Pancreas (tissue), 10 donors: ENCODE results near the gene PF4V1. TPM values are rescaled to one million over a fixed set of nuclear protein-coding genes. Genes with fewer than 3 reads are reported as not detected.

Experiments used
- ATAC-seq, 4 donors: fragments of 200-7000 bp; cut with Tn5 transposase; one replicate each; pipeline versions ENCODE4 v1.8.0 to v1.9.1; 2020; ENCODE audit warnings: mild to moderate bottlenecking in 4 of 4, moderate library complexity in 4 of 4
- DNase-seq, 6 donors: peaks; one replicate each; pipeline ENCODE4 v3.0.0-alpha.2; 2020
- FAIRE-seq: peaks from 2 replicates; lab custom pipeline; 2012; peaks lifted over from hg19 to GRCh38; lab: Jason Lieb, UNC
- H3K27ac ChIP-seq, 4 donors: fragments of 200-600 bp; sonication (generic); 1 replicate in 3 of 4; 2 replicates in 1 of 4; pipeline versions ENCODE4 v1.5.0 to v1.8.0; 2020
- H3K27me3 ChIP-seq, 4 donors: fragments of 200-600 bp; one replicate each; pipeline ENCODE4 v1.8.0; 2021
- H3K36me3 ChIP-seq, 3 donors: fragments of 200-600 bp; sonication (generic) in 1 of 3; one replicate each; pipeline versions ENCODE4 v1.5.0 to v1.8.0; 2020 to 2021
- H3K4me1 ChIP-seq, 3 donors: fragments of 200-600 bp; one replicate each; pipeline ENCODE4 v1.8.0; 2021
- H3K4me3 ChIP-seq, 4 donors: fragments of 200-600 bp; sonication (generic) in 2 of 4; one replicate each; pipeline versions ENCODE4 v1.5.0 to v1.8.0; 2020 to 2021
- H3K9me3 ChIP-seq, 4 donors: fragments of 200-600 bp; one replicate each; pipeline ENCODE4 v1.8.0; 2021
- CTCF ChIP-seq, 4 donors: fragments of 200-600 bp; sonication (generic) in 3 of 4; IDR thresholded peaks; one replicate each; pipeline versions ENCODE4 v1.5.0 to v1.8.0; 2021; ENCODE audit warnings: antibody characterized with exemption in 4 of 4
- WGBS, 2 donors: extraction: QIAGEN DNeasy Blood & Tissue Kit; methylation state at CpG; one replicate each; pipeline ENCODE4 v1.1.7; 2013; 5-methylcytosine and 5-hydroxymethylcytosine counted together
- intact Hi-C, 3 donors: fragments of 100-400 bp; cut with DNase I; formaldehyde crosslinking; loops; one replicate each; pipeline versions ENCODE4 v1.11.1 to v1.14.2; 2022
- polyA plus RNA-seq, 2 donors: library from polyadenylated mRNA; stranded (reverse); fragments of 200-250 nt; gene quantifications; one replicate each; pipeline ENCODE4 v1.2.3, GENCODE V29; 2013
- total RNA-seq, 6 donors: library from RNA; stranded (reverse); fragmentation: NEBNext Ultra II Directional in 4 of 6; extraction: Animal tissue kit (Norgen Biotek cat#: 25700) in 4 of 6; gene quantifications; one replicate each; pipeline versions ENCODE4 v1.2.1 to v1.2.4, GENCODE V29; 2021 to 2023
- donor health status: healthy with polysubstance abuse.
- donor health status: DM: no; HTN: no; CAD: no; lungs with moderate emphysema.
- donor health status: DM: no; HTN: no; CAD: no.
- donor health status: control.
- donor health status: control.
- donor health status: Bipolar disorder and iron deficiency.
- donor health status: DM: yes; HTN: yes; CAD: no.
- donor health status: DM: no; HTN: no; CAD: no.
- donor health status: DM: no; HTN: no; CAD: no.
- donor health status: DM: yes; HTN: yes; CAD: no.

Gene PF4V1
- total and polyA plus RNA-seq, 8 donors, result 0.53 TPM; not detected in 7

DNA sequence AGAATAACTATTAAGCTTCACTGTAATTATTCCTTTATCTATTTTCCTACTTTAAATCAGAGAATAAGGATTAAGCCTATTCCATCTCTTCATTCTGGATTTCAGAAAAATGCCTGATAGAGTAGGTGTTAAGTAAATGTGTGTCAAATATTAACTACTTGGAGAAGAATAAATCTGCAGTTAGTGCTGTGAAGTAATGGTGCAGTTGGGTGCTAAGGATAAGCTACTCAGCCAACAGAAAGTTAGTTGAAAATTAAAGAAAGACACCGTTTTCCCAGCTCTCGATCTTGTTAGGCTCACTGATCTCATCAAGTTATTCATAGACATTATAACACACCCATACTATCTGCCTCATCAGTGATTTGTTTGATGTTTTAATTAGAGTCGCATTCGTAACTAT, 7.1 kb downstream of the PF4V1 start:
- 31 to 32% methylated on average over 4 of the region's 4 CpGs for WGBS, 2 donors
- Histone ChIP-seq H3K4me3 (no peak overlapping the region), H3K9me3 (no peaks in the 10 kb centered on the region), H3K36me3 (no peaks in the 10 kb centered on the region), H3K27ac (no peak overlapping the region), H3K4me1 (peaks cover 0 to 7% (median 0%) of the 10 kb centered on the region in 3 donors), H3K27me3 (peaks cover 0 to 3% (median 0%) of the 10 kb centered on the region in 4 donors)
- intact Hi-C loops, result loop anchor here in 2 of 3 donors (10.0 kb wide), 1 partner anchor 195 kb away; no protein-coding TSS in a partner anchor
- ATAC-seq (no peak), DNase-seq (no peak), FAIRE-seq (no peak)
- TF ChIP-seq CTCF (IDR thresholded peaks at IDR 0.05), result no peak

DNA sequence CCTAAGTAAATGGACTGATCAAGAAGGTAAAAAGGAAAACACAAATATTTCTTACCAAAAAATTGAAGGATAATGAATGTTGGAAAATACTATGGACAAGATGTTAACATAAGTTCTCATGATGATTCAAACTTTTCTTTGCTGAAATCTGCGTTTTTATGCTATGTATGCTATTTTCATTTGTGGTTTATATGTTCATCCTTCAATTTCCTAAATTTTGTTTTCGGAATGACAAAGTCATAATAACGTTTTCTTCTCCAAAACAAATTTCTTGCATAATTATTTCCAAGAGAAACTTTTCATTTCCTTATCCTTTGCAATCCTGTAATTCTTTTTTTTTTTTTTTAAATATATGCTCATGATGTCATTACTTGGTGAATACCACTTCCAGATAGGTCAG, 7.8 kb downstream of the PF4V1 start:
- Histone ChIP-seq H3K9me3 (no peaks in the 10 kb centered on the region), H3K27ac (no peak overlapping the region), H3K36me3 (no peaks in the 10 kb centered on the region), H3K27me3 (peaks cover 0 to 3% (median 0%) of the 10 kb centered on the region in 4 donors), H3K4me1 (peaks cover 0 to 7% (median 0%) of the 10 kb centered on the region in 3 donors), H3K4me3 (no peak overlapping the region)
- FAIRE-seq (peak; percentile 41), DNase-seq (no peak), ATAC-seq (no peak)
- WGBS, 2 donors, result 64 to 72% methylated on average over 3 of the region's 3 CpGs
- intact Hi-C loops, result loop anchor here in 2 of 3 donors (10.0 kb wide), 1 partner anchor 196 kb away; no protein-coding TSS in a partner anchor
- no peak for TF ChIP-seq CTCF (IDR thresholded peaks at IDR 0.05)

- H3K4me3 ChIP-seq, result no peak overlapping the region
- peaks cover 0 to 7% (median 0%) of the 10 kb centered on the region in 3 donors for H3K4me1 ChIP-seq
- DNase-seq, result no peak
- ATAC-seq, result no peak
- intact Hi-C loops, result loop anchor here in 2 of 3 donors (10.0 kb wide), 1 partner anchor 198 kb away; no protein-coding TSS in a partner anchor
- FAIRE-seq, result no peak
- no peaks in the 10 kb centered on the region for H3K36me3 ChIP-seq
- peaks cover 0 to 3% (median 0%) of the 10 kb centered on the region in 4 donors for H3K27me3 ChIP-seq
- 88 to 91% methylated on average over 1 of the region's 1 CpG for WGBS, 2 donors
- no peak for TF ChIP-seq CTCF (IDR thresholded peaks at IDR 0.05)
- no peaks in the 10 kb centered on the region for H3K9me3 ChIP-seq
- H3K27ac ChIP-seq, result no peak overlapping the region
These were observed 9.2 kb downstream of the PF4V1 start for GRCh38 chr4:73862322-73862721.

- Histone ChIP-seq H3K27ac (no peak overlapping the region), H3K27me3 (no peaks in the 10 kb centered on the region), H3K36me3 (no peaks in the 10 kb centered on the region), H3K4me1 (peaks cover 0 to 7% (median 0%) of the 10 kb centered on the region in 3 donors), H3K9me3 (no peaks in the 10 kb centered on the region), H3K4me3 (no peak overlapping the region)
- WGBS, 2 donors, result 27 to 35% methylated on average over 2 of the region's 2 CpGs
- peak in 3 of 4 donors; percentile 39 to 41 (median 40) for TF ChIP-seq CTCF (IDR thresholded peaks at IDR 0.05)
- ATAC-seq, result peak in 2 of 4 donors; percentile 45 to 65
- intact Hi-C loops, result loop anchor here in 2 of 3 donors (10.0 kb wide), 1 partner anchor 200 kb away; no protein-coding TSS in a partner anchor
- no peak for FAIRE-seq
- peak in 1 of 6 donors; percentile 28 for DNase-seq
These were observed 11.3 kb downstream of the PF4V1 start for GRCh38 chr4:73864365-73864764.

DNA sequence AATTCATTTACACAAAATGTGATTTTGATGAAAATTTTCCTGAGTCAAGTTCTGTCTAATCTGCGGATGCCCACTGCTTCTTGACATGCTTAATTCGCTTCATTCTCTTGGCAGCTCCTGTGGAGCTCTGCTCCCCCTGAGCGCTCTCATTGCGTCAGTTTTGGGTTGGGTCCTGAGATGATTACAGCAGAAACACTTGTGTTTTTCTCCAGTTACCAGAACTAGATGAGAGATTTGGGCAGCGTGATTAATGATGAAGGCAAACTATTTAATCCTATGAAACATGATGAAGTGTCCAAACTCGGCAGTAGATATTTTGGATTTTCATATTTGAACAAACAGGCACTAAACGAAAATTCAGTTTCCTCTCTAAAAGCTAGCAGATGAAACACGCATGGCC, 11.9 kb downstream of the PF4V1 start:
- DNase-seq, result no peak
- no peak for FAIRE-seq
- H3K9me3 ChIP-seq, result no peaks in the 10 kb centered on the region
- 51 to 53% methylated on average over 8 of the region's 8 CpGs for WGBS, 2 donors
- H3K4me1 ChIP-seq, result peaks cover 0 to 1% (median 0%) of the 10 kb centered on the region in 3 donors
- intact Hi-C loops, result loop anchor here in 2 of 3 donors (10.0 kb wide), 1 partner anchor 200 kb away; no protein-coding TSS in a partner anchor
- no peaks in the 10 kb centered on the region for H3K27me3 ChIP-seq
- no peak for ATAC-seq
- no peak overlapping the region for H3K27ac ChIP-seq
- no peak for TF ChIP-seq CTCF (IDR thresholded peaks at IDR 0.05)
- H3K4me3 ChIP-seq, result no peak overlapping the region
- no peaks in the 10 kb centered on the region for H3K36me3 ChIP-seq
